HEK293T (cell line): ENCODE measurements around the gene DTNBP1.

Source experiments
- BHLHE40 ChIP-seq: fragments of 450-650 bp; IDR thresholded peaks from 2 replicates; pipeline ENCODE4 v1.6.1; 2016; ENCODE audit warnings: mild to moderate bottlenecking, moderate library complexity, borderline replicate concordance
- HDGF ChIP-seq: fragments of 450-650 bp; IDR thresholded peaks from 2 replicates; pipeline ENCODE4 v1.6.1; 2017; ENCODE audit warnings: antibody characterized with exemption, borderline replicate concordance
- ZNF384 ChIP-seq: fragments of 450-650 bp; IDR thresholded peaks from 2 replicates; pipeline ENCODE4 v1.6.1; 2016

GRCh38 chr6:15557174-15557573 is 105.7 kb downstream of the DTNBP1 start:
- no peak for TF ChIP-seq HDGF
- TF ChIP-seq ZNF384 = no peak
- TF ChIP-seq BHLHE40 = no peak
